PC-3 (cell line): ENCODE measurements around the gene LTF. TPM values are rescaled to one million over a fixed set of nuclear protein-coding genes. Genes with fewer than 3 reads are reported as not detected.

ENCODE experiments used
- ATAC-seq: fragments of 200-7000 bp; cut with Tn5 transposase; 2 replicates; pipeline ENCODE4 v1.9.1; 2020; ENCODE audit warnings: mild to moderate bottlenecking, moderate library complexity
- BruUV-seq: library from RNA; stranded (reverse); fragments of 400-500 nt; replicated peaks from 2 replicates; lab custom pipeline; 2021; lab: Mats Ljungman, UMichigan
- CTCF ChIA-PET: fragments of 300-600 bp; sonication (Branson Sonifier 250); formaldehyde crosslinking; loops from one replicate; lab custom pipeline; 2022; ENCODE audit warnings: antibody characterized with exemption; lab: Charles Lee
- POLR2A ChIA-PET: fragments of 300-600 bp; sonication (Branson Sonifier 250); formaldehyde crosslinking; loops from one replicate; lab custom pipeline; 2022; ENCODE audit warnings: antibody characterized with exemption; ENCODE audit not compliant: unreplicated experiment; lab: Charles Lee
- DNase-seq: peaks from one replicate; pipeline ENCODE4 v3.0.0-alpha.2; 2015
- H2AFZ ChIP-seq: fragments of 300-600 bp; sonication (generic); 2 replicates; pipeline ENCODE4 v1.6.0; 2016; ENCODE audit warnings: antibody characterized with exemption, low read length
- H3F3A ChIP-seq: fragments of 300-600 bp; sonication (generic); one replicate; pipeline ENCODE4 v1.6.0; 2017; ENCODE audit warnings: antibody characterized with exemption, low read length, control low read depth, mild to moderate bottlenecking; ENCODE audit not compliant: unreplicated experiment
- H3K27ac ChIP-seq: fragments of 300-600 bp; sonication (generic); 2 replicates; pipeline ENCODE4 v1.5.1; 2016; ENCODE audit warnings: mild to moderate bottlenecking, low read length
- H3K27me3 ChIP-seq: fragments of 300-600 bp; sonication (generic); 2 replicates; pipeline ENCODE4 v1.6.1; 2016; ENCODE audit warnings: low read length, mixed read lengths
- H3K36me3 ChIP-seq: fragments of 300-600 bp; sonication (generic); 2 replicates; pipeline ENCODE4 v1.6.1; 2016; ENCODE audit warnings: low read depth, mixed run types, low read length, mixed read lengths
- H3K4me1 ChIP-seq: fragments of 300-600 bp; sonication (generic); 2 replicates; pipeline ENCODE4 v1.5.1; 2016; ENCODE audit warnings: low read length; ENCODE audit not compliant: insufficient read depth
- H3K4me2 ChIP-seq: fragments of 300-600 bp; sonication (generic); 2 replicates; pipeline ENCODE4 v1.6.0; 2016; ENCODE audit warnings: low read length
- H3K4me3 ChIP-seq: fragments of 300-600 bp; sonication (generic); 2 replicates; pipeline ENCODE4 v1.5.1; 2016; ENCODE audit warnings: mild to moderate bottlenecking, low read length, mixed read lengths
- H3K79me2 ChIP-seq: fragments of 300-600 bp; sonication (generic); 2 replicates; pipeline ENCODE4 v1.6.1; 2017; ENCODE audit warnings: low read length, mixed read lengths
- H3K9ac ChIP-seq: fragments of 300-600 bp; sonication (generic); 2 replicates; pipeline ENCODE4 v1.6.0; 2016; ENCODE audit warnings: mild to moderate bottlenecking, low read length
- H3K9me2 ChIP-seq: fragments of 300-600 bp; sonication (generic); replicated peaks from 2 replicates; pipeline ENCODE4 v1.6.1; 2016; ENCODE audit warnings: mixed run types, low read length, mixed read lengths
- H3K9me3 ChIP-seq: fragments of 300-600 bp; sonication (generic); 2 replicates; pipeline ENCODE4 v1.6.1; 2016; ENCODE audit warnings: low read length, mixed read lengths
- H4K20me1 ChIP-seq: fragments of 300-600 bp; sonication (generic); 2 replicates; pipeline ENCODE4 v1.6.1; 2016; ENCODE audit warnings: low read length, mixed read lengths
- CTCF ChIP-seq: fragments of 300-600 bp; sonication (generic); conservative IDR thresholded peaks from 2 replicates; pipeline ENCODE4 v1.5.1; 2017; ENCODE audit warnings: antibody characterized with exemption, low read depth, mild to moderate bottlenecking, low read length
- EZH2 ChIP-seq: fragments of 300-600 bp; sonication (generic); IDR thresholded peaks from one replicate; pipeline ENCODE4 v1.6.1; 2017; ENCODE audit warnings: antibody characterized with exemption, mild to moderate bottlenecking, low read length; ENCODE audit not compliant: unreplicated experiment
- EZH2phosphoT487 ChIP-seq: fragments of 300-600 bp; sonication (generic); IDR thresholded peaks from 2 replicates; pipeline ENCODE4 v1.6.1; 2018; ENCODE audit warnings: mild to moderate bottlenecking, antibody characterized with exemption, low read length, borderline replicate concordance
- intact Hi-C: fragments of 100-400 bp; cut with micrococcal nuclease; formaldehyde crosslinking; loops from 2 replicates; pipeline ENCODE4 v1.9.0; 2023
- total RNA-seq: library from RNA; depleted of rRNA; stranded (reverse); fragments of >200 nt; gene quantifications from 2 replicates; pipeline ENCODE4 v1.2.3, GENCODE V29; 2014

Gene LTF
- total RNA-seq, 1 experiment from 2014 or later: not detected

GRCh38 chr3:46406788-46407611, 57.7 kb downstream of the LTF start, which contains the start of the genes CCR5AS and CCRL2:
CCR5AS (minus strand) TSS chr3:46407066.
CCRL2 (plus strand) TSS chr3:46407259; CDS start chr3:46408080, 821 bp downstream.
- H3F3A ChIP-seq: no peaks in the 10 kb centered on the region
- intact Hi-C loops: loop anchor here (2.0 to 5.0 kb wide), 2 partner anchors 16 to 285 kb away; partner anchors contain the start of gene ALS2CL
- ChIA-PET POLR2A (interaction anchor here (0.6 to 0.7 kb wide), 4 partner anchors 17 to 503 kb away, joined by 3 to 15 read pairs (median 4); partner anchors contain the start of gene FYCO1), CTCF (interaction anchor here (1.1 to 1.3 kb wide), 2 partner anchors 35 to 191 kb away, joined by 4 read pairs; no protein-coding TSS in a partner anchor)
- H3K4me2 ChIP-seq: peak within 1 kb of the TSS; percentile 86
- H3K27me3 ChIP-seq: no peaks in the 10 kb centered on the region
- peak within 1 kb of the TSS; percentile 63 for H3K4me3 ChIP-seq
- TSS peak; percentile 72 for BruUV-seq
- H2AFZ ChIP-seq: peak within 1 kb of the TSS; percentile 74
- TF ChIP-seq CTCF (no peak), EZH2 (no peak), EZH2phosphoT487 (no peak)
- peaks cover 43% of the 10 kb centered on the region for H3K4me1 ChIP-seq
- no peaks in the 10 kb centered on the region for H4K20me1 ChIP-seq
- no peaks in the 10 kb centered on the region for H3K9me2 ChIP-seq
- H3K9me3 ChIP-seq: no peaks in the 10 kb centered on the region
- H3K79me2 ChIP-seq: no peaks in the 10 kb centered on the region
- ATAC-seq (peak; percentile 83), DNase-seq (peak; percentile 86)
- peak within 1 kb of the TSS; percentile 95 for H3K27ac ChIP-seq
- no peaks in the 10 kb centered on the region for H3K36me3 ChIP-seq
- peak within 1 kb of the TSS; percentile 79 for H3K9ac ChIP-seq

- no peak for ATAC-seq
- H3K4me2 ChIP-seq: peak overlapping the region; percentile 86
- H3K27ac ChIP-seq: peak overlapping the region; percentile 95
Measured at GRCh38 chr3:46406443-46406787, 58.3 kb downstream of the LTF start.

More at GRCh38 chr3:46406443-46406787, 58.3 kb downstream of the LTF start:
- H3F3A ChIP-seq: no peaks in the 10 kb centered on the region
- intact Hi-C loops: loop anchor here (2.0 to 5.0 kb wide), 2 partner anchors 16 to 286 kb away; partner anchors contain the start of gene ALS2CL
- H3K9ac ChIP-seq: peak overlapping the region; percentile 79
- BruUV-seq: no TSS peak
- no peaks in the 10 kb centered on the region for H4K20me1 ChIP-seq
- H3K4me1 ChIP-seq: peaks cover 41% of the 10 kb centered on the region
- no peaks in the 10 kb centered on the region for H3K9me3 ChIP-seq
- H2AFZ ChIP-seq: peak overlapping the region; percentile 74
- ChIA-PET CTCF (interaction anchor here (1.3 kb wide), 1 partner anchor 191 kb away, joined by 4 read pairs; no protein-coding TSS in a partner anchor), POLR2A (no interaction called here)
- no peaks in the 10 kb centered on the region for H3K79me2 ChIP-seq
- DNase-seq: no peak
- H3K27me3 ChIP-seq: no peaks in the 10 kb centered on the region
- TF ChIP-seq EZH2: no peak
- no peak for TF ChIP-seq CTCF
- no peak for TF ChIP-seq EZH2phosphoT487
- H3K4me3 ChIP-seq: 0 out of 2 replicates have a peak overlapping the region, but pooled peaks have one; percentile 63
- H3K36me3 ChIP-seq: no peaks in the 10 kb centered on the region
- no peaks in the 10 kb centered on the region for H3K9me2 ChIP-seq
